ENCODE measurements around the gene ZFP64.

ZFP64 gene

GRCh38 chr20:52191916-52192718, 538 bp upstream of the ZFP64 start (continued):
- TF ChIP-seq CTCF (tag by site-specific recombination; IDR thresholded peaks at IDR 0.05) = peak; percentile 76
- TF ChIP-seq ZBTB10 (tag by site-specific recombination; IDR thresholded peaks at IDR 0.05) = 0 out of 2 replicates have a peak, but pooled peaks have one; percentile 20
- TF ChIP-seq, protein P1, sequence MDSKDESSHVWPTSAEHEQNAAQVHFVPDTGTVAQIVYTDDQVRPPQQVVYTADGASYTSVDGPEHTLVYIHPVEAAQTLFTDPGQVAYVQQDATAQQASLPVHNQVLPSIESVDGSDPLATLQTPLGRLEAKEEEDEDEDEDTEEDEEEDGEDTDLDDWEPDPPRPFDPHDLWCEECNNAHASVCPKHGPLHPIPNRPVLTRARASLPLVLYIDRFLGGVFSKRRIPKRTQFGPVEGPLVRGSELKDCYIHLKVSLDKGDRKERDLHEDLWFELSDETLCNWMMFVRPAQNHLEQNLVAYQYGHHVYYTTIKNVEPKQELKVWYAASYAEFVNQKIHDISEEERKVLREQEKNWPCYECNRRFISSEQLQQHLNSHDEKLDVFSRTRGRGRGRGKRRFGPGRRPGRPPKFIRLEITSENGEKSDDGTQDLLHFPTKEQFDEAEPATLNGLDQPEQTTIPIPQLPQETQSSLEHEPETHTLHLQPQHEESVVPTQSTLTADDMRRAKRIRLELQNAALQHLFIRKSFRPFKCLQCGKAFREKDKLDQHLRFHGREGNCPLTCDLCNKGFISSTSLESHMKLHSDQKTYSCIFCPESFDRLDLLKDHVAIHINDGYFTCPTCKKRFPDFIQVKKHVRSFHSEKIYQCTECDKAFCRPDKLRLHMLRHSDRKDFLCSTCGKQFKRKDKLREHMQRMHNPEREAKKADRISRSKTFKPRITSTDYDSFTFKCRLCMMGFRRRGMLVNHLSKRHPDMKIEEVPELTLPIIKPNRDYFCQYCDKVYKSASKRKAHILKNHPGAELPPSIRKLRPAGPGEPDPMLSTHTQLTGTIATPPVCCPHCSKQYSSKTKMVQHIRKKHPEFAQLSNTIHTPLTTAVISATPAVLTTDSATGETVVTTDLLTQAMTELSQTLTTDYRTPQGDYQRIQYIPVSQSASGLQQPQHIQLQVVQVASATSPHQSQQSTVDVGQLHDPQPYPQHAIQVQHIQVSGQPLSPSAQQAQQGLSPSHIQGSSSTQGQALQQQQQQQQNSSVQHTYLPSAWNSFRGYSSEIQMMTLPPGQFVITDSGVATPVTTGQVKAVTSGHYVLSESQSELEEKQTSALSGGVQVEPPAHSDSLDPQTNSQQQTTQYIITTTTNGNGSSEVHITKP (tag by site-specific recombination; IDR thresholded peaks at IDR 0.05) = no peak
- TF ChIP-seq ZNF214 (tag by site-specific recombination; IDR thresholded peaks at IDR 0.05; ENCODE audit: borderline replicate concordance) = no peak
- peak; percentile 23; the same call in 1 of the 2 replicates for TF ChIP-seq ZEB2 (tag by site-specific recombination; IDR thresholded peaks at IDR 0.05)
- TF ChIP-seq, protein P2, sequence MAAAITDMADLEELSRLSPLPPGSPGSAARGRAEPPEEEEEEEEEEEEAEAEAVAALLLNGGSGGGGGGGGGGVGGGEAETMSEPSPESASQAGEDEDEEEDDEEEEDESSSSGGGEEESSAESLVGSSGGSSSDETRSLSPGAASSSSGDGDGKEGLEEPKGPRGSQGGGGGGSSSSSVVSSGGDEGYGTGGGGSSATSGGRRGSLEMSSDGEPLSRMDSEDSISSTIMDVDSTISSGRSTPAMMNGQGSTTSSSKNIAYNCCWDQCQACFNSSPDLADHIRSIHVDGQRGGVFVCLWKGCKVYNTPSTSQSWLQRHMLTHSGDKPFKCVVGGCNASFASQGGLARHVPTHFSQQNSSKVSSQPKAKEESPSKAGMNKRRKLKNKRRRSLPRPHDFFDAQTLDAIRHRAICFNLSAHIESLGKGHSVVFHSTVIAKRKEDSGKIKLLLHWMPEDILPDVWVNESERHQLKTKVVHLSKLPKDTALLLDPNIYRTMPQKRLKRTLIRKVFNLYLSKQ (tag by site-specific recombination; IDR thresholded peaks at IDR 0.05; ENCODE audit: borderline replicate concordance) = no peak
- peak; percentile 46 for TF ChIP-seq ZBTB26 (tag by site-specific recombination; optimal IDR thresholded peaks at IDR 0.05)
- TF ChIP-seq ZNF18 (tag by site-specific recombination; IDR thresholded peaks at IDR 0.05) = 0 out of 2 replicates have a peak, but pooled peaks have one; percentile 35
- peak; percentile 90 for TF ChIP-seq ZFP69B (tag by site-specific recombination; IDR thresholded peaks at IDR 0.05)
- peak; percentile 25; the same call in 1 of the 2 replicates for TF ChIP-seq ZNF596 (tag by site-specific recombination; IDR thresholded peaks at IDR 0.05)
- no peak for TF ChIP-seq ZSCAN16 (tag by site-specific recombination; IDR thresholded peaks at IDR 0.05)
- TF ChIP-seq ZNF221 (tag by site-specific recombination; IDR thresholded peaks at IDR 0.05; ENCODE audit: borderline replicate concordance) = no peak
- TF ChIP-seq, protein P3, sequence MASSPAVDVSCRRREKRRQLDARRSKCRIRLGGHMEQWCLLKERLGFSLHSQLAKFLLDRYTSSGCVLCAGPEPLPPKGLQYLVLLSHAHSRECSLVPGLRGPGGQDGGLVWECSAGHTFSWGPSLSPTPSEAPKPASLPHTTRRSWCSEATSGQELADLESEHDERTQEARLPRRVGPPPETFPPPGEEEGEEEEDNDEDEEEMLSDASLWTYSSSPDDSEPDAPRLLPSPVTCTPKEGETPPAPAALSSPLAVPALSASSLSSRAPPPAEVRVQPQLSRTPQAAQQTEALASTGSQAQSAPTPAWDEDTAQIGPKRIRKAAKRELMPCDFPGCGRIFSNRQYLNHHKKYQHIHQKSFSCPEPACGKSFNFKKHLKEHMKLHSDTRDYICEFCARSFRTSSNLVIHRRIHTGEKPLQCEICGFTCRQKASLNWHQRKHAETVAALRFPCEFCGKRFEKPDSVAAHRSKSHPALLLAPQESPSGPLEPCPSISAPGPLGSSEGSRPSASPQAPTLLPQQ (tag by site-specific recombination; IDR thresholded peaks at IDR 0.05) = peak; percentile 96
- peak; percentile 49; the same call in 1 of the 2 replicates for TF ChIP-seq PATZ1 (tag by site-specific recombination; IDR thresholded peaks at IDR 0.05)
- TF ChIP-seq GLIS2 (tag by site-specific recombination; IDR thresholded peaks at IDR 0.05) = peak; percentile 83
- peak; percentile 32 for TF ChIP-seq ZIC2 (tag by site-specific recombination; IDR thresholded peaks at IDR 0.05)

All from HEK293 (cell line).